GM18526 (cell line): ENCODE data around the gene HSP90AA1.

ENCODE experiments used
- POLR2A ChIP-seq: IDR thresholded peaks from 3 replicates; pipeline ENCODE4 v1.6.1; 2011; ENCODE audit not compliant: insufficient read length; ENCODE audit errors: extremely low read depth

HSP90AA1 gene

DNA sequence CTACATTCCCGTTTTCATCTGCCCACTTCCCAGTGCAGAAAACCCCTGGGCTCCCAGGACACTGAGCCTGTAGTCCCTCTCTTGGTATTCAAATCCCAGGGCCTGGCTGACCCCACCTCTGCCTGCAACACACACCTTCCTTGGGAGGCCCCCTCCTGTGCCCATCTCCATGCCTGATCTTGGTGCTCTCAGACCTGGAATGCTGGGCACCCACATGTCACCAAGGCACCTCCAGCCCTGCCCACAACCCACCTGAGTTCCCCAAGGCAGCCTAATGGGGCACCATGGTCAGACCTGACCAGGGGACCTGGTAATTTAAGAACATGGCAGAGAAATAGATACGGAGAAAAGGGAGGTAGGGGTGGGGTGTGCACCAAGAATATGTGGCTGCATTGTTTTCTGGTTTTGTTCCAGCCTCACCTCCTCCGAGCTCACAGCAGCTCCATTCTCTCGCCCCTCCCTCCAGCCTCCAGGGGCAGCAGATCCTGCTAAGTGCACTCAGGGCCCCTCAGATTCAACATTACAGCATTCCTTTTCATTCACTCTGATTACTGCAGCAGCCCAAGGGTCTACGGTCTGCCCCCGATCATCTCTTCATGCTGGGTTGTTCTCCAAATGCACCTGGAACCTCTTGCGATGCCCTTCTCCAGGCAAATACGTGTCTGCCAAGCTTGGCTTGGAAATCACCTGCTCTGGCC lies 9.2 kb upstream of the HSP90AA1 start:
- TF ChIP-seq POLR2A: no peak

DNA sequence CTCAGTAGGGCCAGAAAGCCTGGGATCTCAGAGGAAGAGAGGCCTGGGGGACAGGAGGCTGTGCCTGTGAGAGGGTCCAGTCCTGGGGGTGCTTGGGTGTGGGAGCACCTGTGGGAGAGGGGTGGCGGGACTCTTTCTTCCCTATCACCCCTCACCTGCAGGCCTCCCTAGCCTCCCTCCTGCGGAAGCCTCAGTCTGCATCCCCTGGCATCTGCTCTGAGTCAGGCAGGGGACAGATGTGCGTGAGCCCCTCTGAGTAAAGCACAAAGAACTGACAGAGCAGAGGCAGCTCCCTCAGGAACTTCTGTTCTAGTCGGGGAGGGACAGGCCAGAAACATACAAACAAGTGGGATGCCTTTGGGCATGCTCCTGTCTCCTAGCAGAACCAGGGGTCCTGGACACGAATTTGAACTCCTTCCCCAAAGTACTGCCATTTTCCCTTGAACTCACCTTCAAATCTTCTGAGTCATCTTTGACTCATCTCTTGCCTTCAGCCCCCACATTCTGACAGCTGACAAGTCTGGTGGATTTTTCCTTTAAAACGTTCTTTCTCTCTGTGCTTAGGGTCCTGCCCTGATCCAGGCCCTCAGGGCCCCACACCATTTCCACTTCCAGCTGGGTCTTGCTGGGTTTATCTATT lies 8.5 kb upstream of the HSP90AA1 start:
- TF ChIP-seq POLR2A: no peak

DNA sequence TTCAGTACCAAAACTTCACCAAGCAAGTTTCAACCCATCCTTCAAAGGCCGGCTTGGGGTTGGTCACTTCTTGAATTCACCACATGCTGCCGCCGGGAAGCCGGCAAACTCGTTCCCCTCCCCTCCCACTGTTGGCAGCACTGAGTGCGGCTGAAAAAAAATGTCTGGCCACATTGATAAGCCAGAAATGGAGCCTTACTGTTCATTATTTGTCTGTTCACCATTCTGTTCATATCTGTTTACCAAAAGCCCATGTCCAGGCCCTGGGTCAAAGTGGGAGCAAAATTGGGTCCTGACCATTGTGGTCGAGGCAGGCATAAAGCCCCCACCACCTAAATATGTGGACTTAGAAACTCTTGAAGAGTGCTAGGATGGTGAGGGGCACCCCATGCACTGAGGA lies 7.3 kb upstream of the HSP90AA1 start:
- no peak for TF ChIP-seq POLR2A

DNA sequence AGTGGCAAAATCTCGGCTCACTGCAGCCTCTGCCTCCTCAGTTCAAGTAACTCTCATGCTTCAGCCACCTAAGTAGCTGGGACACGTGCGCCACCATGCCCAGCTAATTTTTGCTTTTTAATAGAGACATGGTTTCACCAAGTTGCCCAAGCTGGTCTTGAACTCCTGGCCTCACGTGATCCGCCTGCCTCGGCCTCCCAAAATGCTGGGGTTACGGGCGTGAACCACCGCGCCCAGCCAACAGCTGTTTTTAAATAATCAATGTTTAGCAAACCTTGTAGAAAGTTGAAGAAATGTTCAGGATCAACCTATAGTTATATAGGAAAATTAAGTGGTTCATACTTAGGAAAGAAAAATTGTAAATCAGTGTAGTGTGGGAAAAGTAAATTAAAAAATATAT lies 6.0 kb upstream of the HSP90AA1 start:
- no peak for TF ChIP-seq POLR2A

DNA sequence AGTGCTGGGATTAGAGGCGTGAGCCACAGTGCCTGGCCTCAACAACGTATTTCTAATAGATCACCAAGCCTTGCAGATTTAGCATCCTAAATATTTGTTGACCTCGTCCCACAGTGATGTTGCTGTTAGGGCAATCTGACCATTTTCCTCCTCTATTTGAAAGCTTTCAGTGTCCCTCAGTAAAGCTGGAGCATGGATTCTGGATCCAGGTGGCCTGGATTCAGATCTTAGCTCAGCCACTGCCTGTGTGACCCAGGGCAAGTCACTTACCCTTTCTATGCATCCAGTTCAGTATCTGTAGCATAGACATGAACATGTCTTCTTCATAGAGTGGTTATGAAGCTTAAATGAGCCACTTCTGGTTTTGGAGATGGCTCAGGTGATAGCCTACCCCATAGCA lies 3.9 kb upstream of the HSP90AA1 start:
- no peak for TF ChIP-seq POLR2A

DNA sequence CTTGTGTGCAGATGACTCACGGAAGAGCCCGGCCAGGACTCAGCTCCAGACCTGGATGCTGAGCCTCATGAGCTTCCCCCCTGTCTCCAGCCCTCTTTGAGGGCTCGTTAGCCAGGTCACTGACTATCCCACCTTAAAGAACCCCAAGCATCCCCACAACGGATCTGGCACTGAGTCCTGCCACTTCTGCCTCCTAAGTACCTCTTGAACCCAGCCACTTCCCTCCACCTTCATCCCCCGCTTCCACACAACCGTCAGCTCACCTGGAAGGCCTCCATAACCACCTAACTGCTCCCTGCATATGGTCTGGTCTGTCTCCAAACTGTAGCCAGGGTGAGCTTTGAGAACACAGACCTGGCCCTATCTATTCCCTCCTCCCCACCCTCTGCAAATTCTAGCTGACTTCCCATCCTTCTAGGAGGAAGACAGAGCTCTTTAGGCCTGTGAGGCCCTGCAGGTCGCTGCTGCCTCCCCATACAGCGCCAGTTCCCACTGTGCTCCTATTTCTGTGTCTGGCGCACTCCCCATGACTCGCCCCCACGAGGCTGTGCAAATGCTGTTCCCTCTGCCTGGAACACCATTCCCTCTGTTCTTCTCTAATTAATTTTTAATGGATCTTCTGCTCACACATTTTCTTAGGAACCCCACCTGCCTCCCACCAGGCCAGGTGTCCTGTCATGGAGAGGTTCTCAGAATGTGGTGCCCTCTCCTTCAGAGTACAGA lies 2.9 kb upstream of the HSP90AA1 start:
- TF ChIP-seq POLR2A: no peak

DNA sequence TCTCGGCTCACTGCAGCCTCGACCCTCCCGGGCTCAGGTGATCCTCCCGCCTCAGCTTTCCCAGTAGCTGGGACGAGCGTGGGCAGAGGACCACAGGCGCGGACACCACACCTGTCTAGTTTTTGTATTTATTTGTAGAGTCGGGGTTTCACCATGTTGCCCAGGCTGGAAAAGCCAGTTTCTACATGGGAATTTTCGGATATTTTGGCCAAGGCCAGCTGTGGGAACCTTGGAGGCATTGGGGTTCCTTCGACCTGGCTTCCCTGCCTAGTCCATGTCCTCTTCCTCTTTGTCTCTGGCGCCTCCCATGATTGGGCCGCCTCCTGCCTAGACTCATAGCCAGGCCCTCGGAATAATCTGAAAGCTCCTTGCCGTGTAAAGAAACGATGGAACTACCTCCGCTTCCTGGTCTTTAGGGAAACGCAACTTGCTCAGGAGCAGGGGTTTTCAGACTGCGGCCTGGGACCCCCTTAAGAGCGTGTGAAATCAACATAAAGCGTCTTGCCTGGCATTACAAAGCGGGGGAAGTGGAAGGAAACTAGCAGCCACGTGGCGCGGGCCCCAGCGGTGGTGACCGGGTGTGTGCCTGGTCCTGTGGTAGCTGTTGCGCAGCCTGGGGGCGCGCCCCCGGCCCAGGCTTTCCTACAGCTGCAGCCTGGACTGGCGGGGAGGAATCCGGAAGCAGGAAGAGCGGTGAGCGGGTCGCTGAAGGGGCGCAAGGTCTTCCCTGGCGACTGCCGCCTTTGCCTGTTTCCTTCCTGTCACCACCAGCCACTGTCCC lies 1.4 kb upstream of the HSP90AA1 start:
- peak; percentile 23 for TF ChIP-seq POLR2A

DNA sequence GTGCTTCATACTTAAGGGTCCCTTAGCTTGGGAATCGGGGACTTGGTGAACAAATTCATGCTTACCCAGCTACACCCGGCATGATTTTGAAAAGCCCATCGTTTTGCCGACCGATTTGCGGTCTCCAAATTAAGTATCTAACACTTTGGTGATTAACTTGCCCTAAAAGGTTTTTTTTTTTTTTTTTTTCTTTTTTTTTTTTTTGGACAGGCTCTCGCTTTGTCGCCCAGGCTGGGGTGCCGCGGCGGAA lies 843 bp upstream of the HSP90AA1 start:
- TF ChIP-seq POLR2A: no peak

DNA sequence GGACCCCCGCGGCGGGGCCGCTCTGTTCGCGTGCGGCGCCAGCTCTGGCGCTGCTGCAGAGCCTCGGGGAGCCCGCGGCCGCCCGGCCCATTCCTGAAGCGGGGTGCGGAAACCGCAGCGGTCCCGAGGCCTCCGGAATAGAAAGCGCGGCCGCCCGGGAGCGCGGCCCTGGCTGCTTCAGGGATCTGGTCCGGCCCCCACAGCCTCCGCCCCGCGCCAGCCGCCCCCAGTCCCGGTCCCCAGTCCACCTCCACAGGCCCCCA lies 204 bp downstream of the HSP90AA1 start:
- TF ChIP-seq POLR2A: no peak

DNA sequence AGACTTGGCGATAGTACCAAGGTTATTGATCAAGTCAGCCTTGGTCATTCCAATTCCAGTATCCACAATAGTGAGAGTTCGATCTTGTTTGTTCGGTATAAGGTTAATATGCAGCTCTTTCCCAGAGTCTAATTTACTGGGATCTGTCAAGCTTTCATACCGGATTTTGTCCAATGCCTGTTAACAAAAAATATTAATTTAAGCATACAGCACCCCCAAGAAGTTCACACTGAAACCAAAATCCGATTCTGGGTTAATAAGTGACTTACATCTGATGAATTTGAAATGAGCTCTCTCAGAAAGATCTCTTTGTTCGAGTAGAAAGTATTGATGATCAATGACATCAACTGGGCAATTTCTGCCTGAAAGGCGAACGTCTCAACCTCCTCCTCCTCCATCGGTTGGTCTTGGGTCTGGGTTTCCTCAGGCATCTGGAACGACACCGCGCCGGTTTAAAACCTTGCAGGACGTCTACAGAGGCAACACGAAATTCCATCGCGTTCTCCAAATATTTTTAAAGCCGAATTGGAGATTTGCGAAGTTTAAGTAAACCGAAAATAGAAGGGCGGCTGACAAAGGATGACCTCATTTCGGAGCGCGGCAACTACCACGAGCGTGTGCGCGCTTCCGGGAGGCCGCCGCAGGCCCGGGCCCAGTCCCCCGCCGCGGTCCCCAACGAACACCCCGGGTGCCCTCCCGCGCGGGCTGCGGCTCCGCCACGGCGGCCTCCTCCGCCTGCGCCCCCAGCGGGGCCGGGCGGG lies 716 bp downstream of the HSP90AA1 start:
- TF ChIP-seq POLR2A: no peak

DNA sequence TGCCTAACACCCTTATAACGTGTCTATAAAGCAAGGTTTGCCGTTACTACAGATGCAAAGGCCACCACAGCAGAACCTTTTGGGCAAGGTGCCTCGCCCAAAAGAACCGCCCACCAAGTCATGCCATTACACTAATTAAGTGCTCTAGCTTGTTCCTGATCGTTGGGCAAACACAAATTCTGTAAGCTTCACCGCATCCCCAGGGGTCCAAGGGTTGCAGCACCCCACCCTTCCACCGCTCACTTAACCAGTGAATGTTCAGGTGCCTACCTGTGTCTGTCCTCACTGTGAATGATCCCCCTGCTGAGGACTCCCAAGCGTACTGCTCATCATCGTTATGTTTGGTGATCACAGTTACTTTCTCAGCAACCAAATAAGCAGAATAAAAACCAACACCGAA lies 1.4 kb downstream of the HSP90AA1 start:
- no peak for TF ChIP-seq POLR2A

DNA sequence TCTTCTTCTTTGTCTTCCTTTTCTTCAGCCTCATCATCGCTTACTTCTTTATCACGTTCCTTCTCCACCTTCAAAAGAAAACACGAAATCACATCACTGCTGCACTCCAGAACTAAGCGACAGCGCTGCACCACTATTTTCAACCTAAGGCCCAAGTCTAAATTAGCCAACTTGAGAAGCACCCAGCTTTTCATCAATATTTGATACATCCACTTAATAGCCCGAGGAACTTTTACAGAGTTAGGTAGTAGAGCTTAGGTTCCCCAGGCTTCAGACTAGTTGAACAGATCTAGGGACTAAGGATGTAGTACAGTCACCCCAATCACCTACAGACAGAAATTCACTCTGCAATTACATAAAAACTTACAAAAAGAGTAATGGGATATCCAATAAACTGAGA lies 1.9 kb downstream of the HSP90AA1 start:
- no peak for TF ChIP-seq POLR2A

DNA sequence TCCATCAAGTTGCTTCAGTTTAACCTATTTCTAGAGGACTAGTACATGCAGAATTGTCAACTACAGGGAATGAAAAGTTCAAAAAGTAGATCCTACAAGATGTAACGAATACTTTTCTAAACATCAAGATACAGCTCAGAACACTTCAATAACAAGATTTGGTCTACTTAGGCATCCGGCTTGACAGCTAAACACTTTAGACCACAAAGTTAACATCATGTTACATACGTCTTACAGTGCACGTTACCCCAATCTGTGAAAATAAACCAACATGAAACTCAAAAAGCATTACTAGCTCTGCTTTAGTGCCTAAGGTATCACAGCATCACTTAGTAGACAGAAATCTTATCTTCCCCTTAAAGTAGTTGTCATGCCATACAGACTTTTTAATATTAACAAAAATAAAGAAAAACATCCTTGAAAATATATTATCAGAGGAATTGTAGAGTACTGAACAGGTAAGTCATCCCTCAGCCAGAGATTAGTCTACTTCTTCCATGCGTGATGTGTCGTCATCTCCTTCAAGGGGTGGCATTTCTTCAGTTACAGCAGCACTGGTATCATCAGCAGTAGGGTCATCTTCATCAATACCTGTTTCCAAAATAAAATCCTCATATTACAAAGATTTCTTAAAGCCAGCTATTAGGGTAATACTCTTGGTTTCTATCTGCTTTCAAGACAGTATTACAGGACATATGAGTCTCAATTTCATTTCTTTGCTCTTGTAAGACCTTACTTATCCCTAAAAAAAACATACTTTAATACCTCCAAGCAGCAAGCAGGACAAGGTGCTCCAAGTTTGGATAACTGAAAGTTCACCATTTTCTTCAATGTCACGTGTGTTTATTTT lies 5.4 kb downstream of the HSP90AA1 start:
- no peak for TF ChIP-seq POLR2A
